Immature natural killer cell (primary cell): ENCODE data around the gene CAPN11. TPM values are rescaled to one million over a fixed set of nuclear protein-coding genes. Genes with fewer than 3 reads are reported as not detected.

Experiments
- DNase-seq, 3 donors: peaks; one replicate each; pipeline ENCODE4 v3.0.0; 2022; ENCODE audit warnings: mixed read lengths in 1 of 3
- H3K27ac Mint-ChIP-seq, 6 donors: one replicate each; pipeline ENCODE4 v1.8.0; 2020; ENCODE audit warnings: mixed read lengths in 6 of 6, mild to moderate bottlenecking in 5 of 6, inconsistent platforms in 4 of 6, moderate library complexity in 3 of 6
- H3K27me3 Mint-ChIP-seq, 3 donors: one replicate each; pipeline ENCODE4 v1.8.0; 2020 to 2021; ENCODE audit warnings: low read depth in 3 of 3, mild to moderate bottlenecking in 3 of 3, mixed read lengths in 3 of 3, moderate library complexity in 3 of 3, inconsistent platforms in 1 of 3
- H3K36me3 Mint-ChIP-seq, 3 donors: one replicate each; pipeline ENCODE4 v1.8.0; 2020; ENCODE audit warnings: mixed read lengths in 3 of 3, inconsistent platforms in 2 of 3, mild to moderate bottlenecking in 2 of 3
- H3K4me1 Mint-ChIP-seq, 2 donors: one replicate each; pipeline ENCODE4 v1.8.0; 2020; ENCODE audit warnings: inconsistent platforms in 2 of 2, mild to moderate bottlenecking in 2 of 2, mixed read lengths in 2 of 2, moderate library complexity in 1 of 2
- H3K4me3 Mint-ChIP-seq, 5 donors: one replicate each; pipeline ENCODE4 v1.8.0; 2020; ENCODE audit warnings: mild to moderate bottlenecking in 5 of 5, mixed read lengths in 5 of 5, inconsistent platforms in 3 of 5, moderate library complexity in 3 of 5
- H3K9me3 Mint-ChIP-seq, 6 donors: one replicate each; pipeline ENCODE4 v1.8.0; 2020; ENCODE audit warnings: mild to moderate bottlenecking in 6 of 6, mixed read lengths in 6 of 6, inconsistent platforms in 4 of 6, moderate library complexity in 3 of 6
- polyA plus RNA-seq, 3 donors: library from polyadenylated mRNA; unstranded; fragments of 300-500 nt; fragmentation: Illumina TruSeq; gene quantifications; one replicate each; pipeline ENCODE4 v1.2.3, GENCODE V29; 2021

CAPN11 gene
- polyA plus RNA-seq, 3 donors from 2014 or later: 0.29 TPM; not detected in 2

- H3K4me1 Mint-ChIP-seq: peaks cover 17 to 32% of the 10 kb centered on the region in 2 donors
- H3K27me3 Mint-ChIP-seq: peaks cover 9 to 14% (median 11%) of the 10 kb centered on the region in 3 donors
- H3K27ac Mint-ChIP-seq: no peak overlapping the region
- DNase-seq: no peak
- no peaks in the 10 kb centered on the region for H3K9me3 Mint-ChIP-seq
- peak overlapping the region in 1 of 5 donors; percentile 75 for H3K4me3 Mint-ChIP-seq
- no peaks in the 10 kb centered on the region for H3K36me3 Mint-ChIP-seq
These were observed 63.3 kb downstream of the CAPN11 start for GRCh38 chr6:44221961-44222335.

GRCh38 chr6:44222486-44223318, 64.1 kb downstream of the CAPN11 start:
- Mint-ChIP-seq H3K9me3 (no peaks in the 10 kb centered on the region), H3K27ac (no peak overlapping the region), H3K27me3 (peaks cover 9 to 14% (median 11%) of the 10 kb centered on the region in 3 donors), H3K4me3 (peak overlapping the region; percentile 72 to 84 (median 81)), H3K36me3 (no peaks in the 10 kb centered on the region), H3K4me1 (peaks cover 17 to 32% of the 10 kb centered on the region in 2 donors)
- no peak for DNase-seq

- peak; percentile 70 to 78 (median 77) for DNase-seq
- peak within 1 kb of the TSS; percentile 75 to 84 (median 82) for H3K4me3 Mint-ChIP-seq
- peaks cover 9 to 11% (median 9%) of the 10 kb centered on the region in 3 donors for H3K27me3 Mint-ChIP-seq
- H3K27ac Mint-ChIP-seq: peak within 1 kb of the TSS in 2 of 6 donors; percentile 28 to 60
- H3K4me1 Mint-ChIP-seq: peaks cover 17 to 29% of the 10 kb centered on the region in 2 donors
- no peaks in the 10 kb centered on the region for H3K9me3 Mint-ChIP-seq
- no peaks in the 10 kb centered on the region for H3K36me3 Mint-ChIP-seq
These were observed 64.9 kb downstream of the CAPN11 start, which contains the start of gene SLC29A1 for GRCh38 chr6:44223319-44224028. Gene SLC29A1, plus strand, starts transcription at chr6:44223595. Its CDS starts 3,719 bp downstream, at chr6:44227314.

- no peak for DNase-seq
- peak overlapping the region; percentile 75 to 84 (median 81) for H3K4me3 Mint-ChIP-seq
- H3K4me1 Mint-ChIP-seq: peaks cover 17 to 25% of the 10 kb centered on the region in 2 donors
- no peaks in the 10 kb centered on the region for H3K9me3 Mint-ChIP-seq
- peaks cover 6 to 8% (median 7%) of the 10 kb centered on the region in 3 donors for H3K27me3 Mint-ChIP-seq
- no peaks in the 10 kb centered on the region for H3K36me3 Mint-ChIP-seq
- peak overlapping the region in 2 of 6 donors; percentile 28 to 60 for H3K27ac Mint-ChIP-seq
These were observed 65.7 kb downstream of the CAPN11 start for GRCh38 chr6:44224029-44224964.

- Mint-ChIP-seq H3K4me1 (peaks cover 17 to 21% of the 10 kb centered on the region in 2 donors), H3K36me3 (no peaks in the 10 kb centered on the region), H3K4me3 (peak overlapping the region in 2 of 5 donors; percentile 75 to 81), H3K9me3 (no peaks in the 10 kb centered on the region), H3K27me3 (peaks cover 6 to 9% (median 7%) of the 10 kb centered on the region in 3 donors), H3K27ac (no peak overlapping the region)
- DNase-seq: no peak
These were observed 66.3 kb downstream of the CAPN11 start for GRCh38 chr6:44224965-44225305.

GRCh38 chr6:44225579-44226325, 67.1 kb downstream of the CAPN11 start:
- no peaks in the 10 kb centered on the region for H3K9me3 Mint-ChIP-seq
- peaks cover 17 to 19% of the 10 kb centered on the region in 2 donors for H3K4me1 Mint-ChIP-seq
- no peak overlapping the region for H3K27ac Mint-ChIP-seq
- peak overlapping the region in 1 of 5 donors; percentile 49 for H3K4me3 Mint-ChIP-seq
- no peaks in the 10 kb centered on the region for H3K36me3 Mint-ChIP-seq
- DNase-seq: no peak
- H3K27me3 Mint-ChIP-seq: peaks cover 6 to 9% (median 7%) of the 10 kb centered on the region in 3 donors

GRCh38 chr6:44226368-44227147, 67.9 kb downstream of the CAPN11 start:
- Mint-ChIP-seq H3K27me3 (peaks cover 6 to 8% (median 7%) of the 10 kb centered on the region in 3 donors), H3K27ac (no peak overlapping the region), H3K36me3 (no peaks in the 10 kb centered on the region), H3K9me3 (no peaks in the 10 kb centered on the region), H3K4me3 (no peak overlapping the region), H3K4me1 (peaks cover 17 to 19% of the 10 kb centered on the region in 2 donors)
- DNase-seq: no peak

GRCh38 chr6:44227148-44227793, 68.7 kb downstream of the CAPN11 start:
- no peak for DNase-seq
- Mint-ChIP-seq H3K27me3 (peaks cover 6 to 9% (median 7%) of the 10 kb centered on the region in 3 donors), H3K27ac (no peak overlapping the region), H3K9me3 (no peaks in the 10 kb centered on the region), H3K4me1 (peaks cover 17% of the 10 kb centered on the region in 2 donors), H3K4me3 (no peak overlapping the region), H3K36me3 (no peaks in the 10 kb centered on the region)

- Mint-ChIP-seq H3K36me3 (no peaks in the 10 kb centered on the region), H3K27ac (no peak overlapping the region), H3K9me3 (no peaks in the 10 kb centered on the region), H3K4me3 (no peak overlapping the region), H3K4me1 (peaks cover 9 to 10% of the 10 kb centered on the region in 2 donors), H3K27me3 (peaks cover 4 to 9% (median 6%) of the 10 kb centered on the region in 3 donors)
- DNase-seq: no peak
These were observed 69.4 kb downstream of the CAPN11 start for GRCh38 chr6:44228031-44228430.

- Mint-ChIP-seq H3K9me3 (no peaks in the 10 kb centered on the region), H3K27me3 (peaks cover 2 to 9% (median 6%) of the 10 kb centered on the region in 3 donors), H3K27ac (no peak overlapping the region), H3K4me3 (no peak overlapping the region), H3K4me1 (peaks cover 9% of the 10 kb centered on the region in 2 donors), H3K36me3 (no peaks in the 10 kb centered on the region)
- DNase-seq: no peak
These were observed 69.8 kb downstream of the CAPN11 start for GRCh38 chr6:44228433-44228832.

GRCh38 chr6:44228836-44229235, 70.2 kb downstream of the CAPN11 start:
- H3K4me3 Mint-ChIP-seq: no peak overlapping the region
- no peak for DNase-seq
- H3K36me3 Mint-ChIP-seq: no peaks in the 10 kb centered on the region
- peaks cover 2 to 10% (median 6%) of the 10 kb centered on the region in 3 donors for H3K27me3 Mint-ChIP-seq
- H3K27ac Mint-ChIP-seq: no peak overlapping the region
- H3K9me3 Mint-ChIP-seq: no peaks in the 10 kb centered on the region
- peaks cover 8 to 9% of the 10 kb centered on the region in 2 donors for H3K4me1 Mint-ChIP-seq
